ENCODE data around the gene LRGUK. TPM values are rescaled to one million over a fixed set of nuclear protein-coding genes. Genes with fewer than 3 reads are reported as not detected.

Gene LRGUK
- polyA plus RNA-seq, 3 donors = 0.41 TPM; not detected in 2

- Histone ChIP-seq H3K9ac (ENCODE audit: insufficient read depth, low read length, poor library complexity, severe bottlenecking) (no peak overlapping the region), H3K27me3 (ENCODE audit: control insufficient read depth in 2 of 2, insufficient read depth in 2 of 2, low read length in 2 of 2) (no peaks in the 10 kb centered on the region), H3K4me2 (replicated peaks; ENCODE audit: extremely low read depth, low read length, poor library complexity, severe bottlenecking) (no peak overlapping the region), H3K79me2 (ENCODE audit: insufficient read depth, low read length) (no peaks in the 10 kb centered on the region), H4K20me1 (ENCODE audit: insufficient read depth, low read length) (no peaks in the 10 kb centered on the region), H3K36me3 (replicated peaks in 1 of 2; ENCODE audit: control insufficient read depth in 1 of 2, insufficient read depth in 2 of 2, low read length in 2 of 2) (no peaks in the 10 kb centered on the region), H3K27ac (ENCODE audit: low read depth in 1 of 2, low read length in 2 of 2) (no peak overlapping the region), H2AFZ (ENCODE audit: insufficient read depth, low read depth, low read length, poor library complexity, severe bottlenecking) (no peak overlapping the region), H3K4me1 (ENCODE audit: control insufficient read depth in 1 of 2, insufficient read depth in 2 of 2, low read length in 2 of 2) (no peaks in the 10 kb centered on the region), H3K4me3 (replicated peaks in 1 of 3; ENCODE audit: low read depth in 2 of 3, low read length in 3 of 3) (no peak overlapping the region), H3K9me3 (replicated peaks in 1 of 2; ENCODE audit: control insufficient read depth in 1 of 2, insufficient read depth in 1 of 2, low read length in 2 of 2) (no peaks in the 10 kb centered on the region)
- Mint-ChIP-seq H3K27ac (no peak overlapping the region), H3K9me3 (peaks cover 0 to 3% (median 1%) of the 10 kb centered on the region in 7 donors), H3K36me3 (no peaks in the 10 kb centered on the region), H3K4me1 (no peaks in the 10 kb centered on the region), H3K4me3 (no peak overlapping the region), H3K27me3 (ENCODE audit: low read depth in 3 of 3) (peaks cover 2 to 11% (median 4%) of the 10 kb centered on the region in 3 donors)
- no peak for DNase-seq
- WGBS (ENCODE audit: insufficient coverage) = 80% methylated on average over 2 of the region's 3 CpGs
- no peak for TF ChIP-seq CTCF (IDR thresholded peaks at IDR 0.05)
- intact Hi-C loops (cut with micrococcal nuclease) = no loop called here
Measured at GRCh38 chr7:134248196-134248595, 121.1 kb downstream of the LRGUK start.

- Histone ChIP-seq H3K27ac (ENCODE audit: low read depth in 1 of 2, low read length in 2 of 2) (no peak overlapping the region), H3K9ac (ENCODE audit: insufficient read depth, low read length, poor library complexity, severe bottlenecking) (no peak overlapping the region), H3K27me3 (ENCODE audit: control insufficient read depth in 2 of 2, insufficient read depth in 2 of 2, low read length in 2 of 2) (no peaks in the 10 kb centered on the region), H3K79me2 (ENCODE audit: insufficient read depth, low read length) (no peaks in the 10 kb centered on the region), H2AFZ (ENCODE audit: insufficient read depth, low read depth, low read length, poor library complexity, severe bottlenecking) (no peak overlapping the region), H3K4me2 (replicated peaks; ENCODE audit: extremely low read depth, low read length, poor library complexity, severe bottlenecking) (no peak overlapping the region), H3K36me3 (replicated peaks in 1 of 2; ENCODE audit: control insufficient read depth in 1 of 2, insufficient read depth in 2 of 2, low read length in 2 of 2) (no peaks in the 10 kb centered on the region), H4K20me1 (ENCODE audit: insufficient read depth, low read length) (no peaks in the 10 kb centered on the region), H3K4me3 (replicated peaks in 1 of 3; ENCODE audit: low read depth in 2 of 3, low read length in 3 of 3) (no peak overlapping the region), H3K9me3 (replicated peaks in 1 of 2; ENCODE audit: control insufficient read depth in 1 of 2, insufficient read depth in 1 of 2, low read length in 2 of 2) (no peaks in the 10 kb centered on the region), H3K4me1 (ENCODE audit: control insufficient read depth in 1 of 2, insufficient read depth in 2 of 2, low read length in 2 of 2) (peaks cover 8 to 11% of the 10 kb centered on the region in 2 donors)
- H3K9me3 Mint-ChIP-seq = peaks cover 0 to 2% (median 0%) of the 10 kb centered on the region in 7 donors
- no peak overlapping the region for H3K4me3 Mint-ChIP-seq
- H3K4me1 Mint-ChIP-seq = peaks cover 21% of the 10 kb centered on the region
- peak overlapping the region in 1 of 7 donors; percentile 1 for H3K27ac Mint-ChIP-seq
- TF ChIP-seq CTCF (IDR thresholded peaks at IDR 0.05) = peak; percentile 53
- peak; percentile 5 to 39 (median 30) for DNase-seq
- H3K27me3 Mint-ChIP-seq (ENCODE audit: low read depth in 3 of 3) = peaks cover 0 to 3% (median 2%) of the 10 kb centered on the region in 3 donors
- intact Hi-C loops (cut with micrococcal nuclease) = no loop called here
- no peaks in the 10 kb centered on the region for H3K36me3 Mint-ChIP-seq
- WGBS (ENCODE audit: insufficient coverage) = no CpG with 5 or more reads among the region's 3 CpGs
Measured at GRCh38 chr7:134254311-134254710, 127.2 kb downstream of the LRGUK start.

All from CD14-positive monocyte (primary cell).